VCaP (cell line): ENCODE data around the gene NUP93.
"Not testable (repeated sequence)": the region's sequence is repeated elsewhere in the genome, so short reads cannot be mapped to it uniquely, and the experiment has no call there.

ENCODE experiments used
- H3K27ac ChIP-seq: fragments of 450-650 bp; 2 replicates; pipeline ENCODE4 v1.5.1; 2017
- CTCF ChIP-seq: fragments of 450-650 bp; conservative IDR thresholded peaks from 2 replicates; pipeline ENCODE4 v1.5.1; 2017; ENCODE audit warnings: mild to moderate bottlenecking, moderate library complexity

Gene NUP93

GRCh38 chr16:56737539-56737938, 7.6 kb downstream of the NUP93 start:
- no peak overlapping the region for H3K27ac ChIP-seq
- no peak for TF ChIP-seq CTCF

- TF ChIP-seq CTCF: no peak
- H3K27ac ChIP-seq: no peak overlapping the region
Observed at GRCh38 chr16:56738221-56738620, 8.3 kb downstream of the NUP93 start.

GRCh38 chr16:56739378-56739777, 9.4 kb downstream of the NUP93 start:
- not testable (repeated sequence) for H3K27ac ChIP-seq

GRCh38 chr16:56741399-56741798, 11.5 kb downstream of the NUP93 start:
- H3K27ac ChIP-seq: no peak overlapping the region
- no peak for TF ChIP-seq CTCF

GRCh38 chr16:56742030-56742984, 12.4 kb downstream of the NUP93 start:
- TF ChIP-seq CTCF: no peak
- no peak overlapping the region for H3K27ac ChIP-seq

- TF ChIP-seq CTCF: no peak
Observed at GRCh38 chr16:56743840-56744239, 13.9 kb downstream of the NUP93 start.

GRCh38 chr16:56744996-56745640, 15.2 kb downstream of the NUP93 start:
- no peak overlapping the region for H3K27ac ChIP-seq
- TF ChIP-seq CTCF: no peak

More at GRCh38 chr16:56743840-56744239, 13.9 kb downstream of the NUP93 start:
- no peak overlapping the region for H3K27ac ChIP-seq
